Lung (tissue), 12 donors: Measurements from ENCODE around the gene PAFAH1B1. TPM values are rescaled to one million over a fixed set of nuclear protein-coding genes. Genes with fewer than 3 reads are reported as not detected.

Experiments
- ATAC-seq: fragments of 200-7000 bp; cut with Tn5 transposase; one replicate; pipeline ENCODE4 v1.9.1; 2020; ENCODE audit warnings: moderate number of reproducible peaks; ENCODE audit not compliant: insufficient read depth, low FRiP score
- DNase-seq, 3 donors: peaks; one replicate each; pipeline ENCODE4 v3.0.0-alpha.2; 2013 to 2017
- H3K27ac ChIP-seq, 2 donors: one replicate each; pipeline ENCODE4 v1.5.1; 2013; ENCODE audit warnings: mild to moderate bottlenecking in 2 of 2, moderate library complexity in 2 of 2, control low read depth in 1 of 2, inconsistent platforms in 1 of 2, low read depth in 1 of 2, low read length in 1 of 2
- H3K27me3 ChIP-seq, 3 donors: one replicate each; pipeline ENCODE4 v1.5.1; 2013; ENCODE audit warnings: low read length in 2 of 3; ENCODE audit not compliant: control insufficient read depth in 3 of 3, insufficient read depth in 3 of 3
- H3K36me3 ChIP-seq, 4 donors: one replicate each; pipeline ENCODE4 v1.5.1; 2013; ENCODE audit warnings: low read length in 4 of 4, mild to moderate bottlenecking in 1 of 4, moderate library complexity in 1 of 4; ENCODE audit not compliant: control insufficient read depth in 4 of 4, insufficient read depth in 4 of 4
- H3K4me1 ChIP-seq, 5 donors: one replicate each; pipeline ENCODE4 v1.5.1; 2013; ENCODE audit warnings: low read length in 5 of 5, mild to moderate bottlenecking in 2 of 5, moderate library complexity in 1 of 5; ENCODE audit not compliant: control insufficient read depth in 5 of 5, insufficient read depth in 5 of 5
- H3K4me3 ChIP-seq: one replicate; pipeline ENCODE4 v1.5.1; 2013; ENCODE audit warnings: mild to moderate bottlenecking, control low read depth, moderate library complexity
- H3K9ac ChIP-seq, 2 donors: one replicate each; pipeline ENCODE4 v1.5.1; 2013; ENCODE audit warnings: low read length in 2 of 2, control low read depth in 1 of 2; ENCODE audit not compliant: insufficient read depth in 1 of 2
- H3K9me3 ChIP-seq, 4 donors: one replicate each; pipeline ENCODE4 v1.5.1; 2013; ENCODE audit warnings: low read length in 3 of 4, mild to moderate bottlenecking in 1 of 4, moderate library complexity in 1 of 4; ENCODE audit not compliant: control insufficient read depth in 4 of 4, insufficient read depth in 3 of 4
- WGBS, 2 donors: extraction: QIAGEN DNeasy Blood & Tissue Kit; methylation state at CpG; one replicate each; pipeline ENCODE4 v1.1.7; 2013; 5-methylcytosine and 5-hydroxymethylcytosine counted together
- polyA plus RNA-seq, 2 donors: library from polyadenylated mRNA; stranded (reverse); fragments of 200-250 nt; gene quantifications; one replicate each; pipeline ENCODE4 v1.2.1, GENCODE V29; 2013
- total RNA-seq, 2 donors: library from RNA; depleted of rRNA in 1 of 2; stranded (reverse); fragments of >200 nt in 1 of 2; gene quantifications; one replicate each; pipeline ENCODE4 v1.2.1, GENCODE V29; 2014 to 2021
- TF ChIP-seq, protein P1 (sequence below): IDR thresholded peaks from 2 replicates; pipeline ENCODE4 v1.5.1; 2012; ENCODE audit warnings: mild to moderate bottlenecking; ENCODE audit errors: control extremely low read depth, extremely low read depth
- donor health status: control.
- donor health status: control.
- donor health status: Bipolar disorder and iron deficiency.
- donor health status: healthy.
- donor health status: DM: yes; HTN: yes; CAD: no.

The PAFAH1B1 gene
- total and polyA plus RNA-seq, 4 donors = 53.4 to 182 (median 85.5) TPM

DNA sequence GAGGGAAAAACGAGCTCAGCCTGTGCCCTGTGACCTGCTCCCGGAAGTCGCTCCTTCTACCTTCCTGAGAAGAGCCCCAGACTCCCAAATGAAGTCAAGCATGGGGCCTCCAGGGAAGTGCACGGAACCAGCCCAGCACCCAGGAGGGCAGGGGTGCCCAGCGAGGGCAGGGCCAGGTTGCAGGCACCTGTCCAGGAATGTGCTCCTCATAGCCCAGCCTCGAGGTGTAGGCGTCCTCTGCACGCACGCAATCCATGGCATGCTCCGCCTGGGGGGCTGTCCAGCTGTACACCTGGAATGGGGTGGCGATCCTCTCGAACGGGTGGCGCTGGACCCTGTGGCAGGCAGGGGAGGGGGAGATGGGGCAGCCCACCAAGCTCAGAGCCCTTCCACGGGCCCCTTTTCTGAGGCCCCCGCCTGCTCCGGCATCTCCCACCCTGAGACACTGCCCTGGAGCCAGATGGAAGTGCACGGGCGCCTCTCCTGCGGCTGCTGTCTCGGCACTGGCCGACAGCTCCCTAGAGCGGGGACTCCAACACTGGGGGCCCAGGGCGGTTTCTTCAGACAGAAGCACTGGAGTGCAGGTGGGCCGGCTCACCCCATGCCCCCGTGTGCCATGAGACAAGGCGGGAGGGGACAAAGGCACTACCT, 107.2 kb downstream of the PAFAH1B1 start:
- TF ChIP-seq, protein P1, sequence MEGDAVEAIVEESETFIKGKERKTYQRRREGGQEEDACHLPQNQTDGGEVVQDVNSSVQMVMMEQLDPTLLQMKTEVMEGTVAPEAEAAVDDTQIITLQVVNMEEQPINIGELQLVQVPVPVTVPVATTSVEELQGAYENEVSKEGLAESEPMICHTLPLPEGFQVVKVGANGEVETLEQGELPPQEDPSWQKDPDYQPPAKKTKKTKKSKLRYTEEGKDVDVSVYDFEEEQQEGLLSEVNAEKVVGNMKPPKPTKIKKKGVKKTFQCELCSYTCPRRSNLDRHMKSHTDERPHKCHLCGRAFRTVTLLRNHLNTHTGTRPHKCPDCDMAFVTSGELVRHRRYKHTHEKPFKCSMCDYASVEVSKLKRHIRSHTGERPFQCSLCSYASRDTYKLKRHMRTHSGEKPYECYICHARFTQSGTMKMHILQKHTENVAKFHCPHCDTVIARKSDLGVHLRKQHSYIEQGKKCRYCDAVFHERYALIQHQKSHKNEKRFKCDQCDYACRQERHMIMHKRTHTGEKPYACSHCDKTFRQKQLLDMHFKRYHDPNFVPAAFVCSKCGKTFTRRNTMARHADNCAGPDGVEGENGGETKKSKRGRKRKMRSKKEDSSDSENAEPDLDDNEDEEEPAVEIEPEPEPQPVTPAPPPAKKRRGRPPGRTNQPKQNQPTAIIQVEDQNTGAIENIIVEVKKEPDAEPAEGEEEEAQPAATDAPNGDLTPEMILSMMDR = no peak
- ATAC-seq (no peak), DNase-seq (no peak)

DNA sequence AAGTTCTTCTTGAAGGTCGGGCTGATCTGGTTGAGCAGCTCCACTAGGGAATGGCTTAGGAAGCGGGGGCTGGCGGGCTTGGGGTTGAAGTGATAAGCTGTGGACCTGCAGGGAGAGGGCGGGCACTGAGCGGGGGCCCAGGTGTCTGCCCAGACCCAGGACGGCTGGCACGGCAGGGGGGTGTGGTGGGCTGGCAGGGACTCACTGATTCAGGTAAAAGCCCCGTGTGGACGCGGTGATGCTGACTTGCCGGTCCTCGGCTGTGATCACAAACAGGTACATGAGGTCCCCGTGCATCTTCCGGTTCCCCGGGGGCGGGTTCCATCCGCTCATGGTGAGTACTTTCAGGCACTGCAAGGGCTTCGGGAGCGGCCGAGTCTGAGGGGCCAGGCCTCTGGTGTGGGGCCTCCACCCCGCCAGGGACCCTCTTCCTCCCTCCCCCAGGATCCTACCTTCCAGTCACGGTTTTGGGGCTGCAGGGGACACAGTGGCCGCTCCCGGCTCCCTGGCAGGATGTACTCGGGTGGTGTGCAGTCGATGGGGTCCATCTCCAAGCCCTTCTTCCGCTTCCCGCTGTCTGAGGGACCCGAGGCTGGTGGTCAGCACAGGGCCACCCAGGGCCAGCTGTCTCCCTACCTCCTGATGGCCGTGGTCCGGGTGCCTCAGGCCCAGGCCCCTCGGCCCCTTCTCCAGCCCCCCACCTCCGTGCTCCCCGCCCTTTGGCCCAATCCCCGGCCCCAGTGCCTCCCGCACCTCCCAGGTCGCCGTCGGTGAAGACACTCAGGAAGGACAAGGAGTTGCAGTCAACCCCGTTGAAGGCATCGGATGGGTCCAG, 107.9 kb downstream of the PAFAH1B1 start:
- H3K36me3 ChIP-seq = peaks cover 7 to 64% (median 21%) of the 10 kb centered on the region in 4 donors
- DNase-seq (no peak), ATAC-seq (no peak)
- no peaks in the 10 kb centered on the region for H3K4me1 ChIP-seq
- no peaks in the 10 kb centered on the region for H3K9me3 ChIP-seq
- H3K9ac ChIP-seq = no peak overlapping the region
- WGBS, 2 donors = 95 to 96% methylated on average over 37 to 41 of the region's 41 CpGs
- no peak overlapping the region for H3K27ac ChIP-seq
- TF ChIP-seq, protein P1 = no peak
- no peaks in the 10 kb centered on the region for H3K27me3 ChIP-seq
- H3K4me3 ChIP-seq = no peak overlapping the region

More for the DNA sequence above, 107.2 kb downstream of the PAFAH1B1 start:
- Histone ChIP-seq H3K4me1 (no peaks in the 10 kb centered on the region), H3K4me3 (no peak overlapping the region), H3K36me3 (peaks cover 7 to 72% (median 25%) of the 10 kb centered on the region in 4 donors), H3K27ac (no peak overlapping the region), H3K27me3 (no peaks in the 10 kb centered on the region), H3K9me3 (no peaks in the 10 kb centered on the region), H3K9ac (no peak overlapping the region)
- whole genome bisulfite sequencing, 2 donors = 91 to 95% methylated on average over 27 of the region's 27 CpGs

DNA sequence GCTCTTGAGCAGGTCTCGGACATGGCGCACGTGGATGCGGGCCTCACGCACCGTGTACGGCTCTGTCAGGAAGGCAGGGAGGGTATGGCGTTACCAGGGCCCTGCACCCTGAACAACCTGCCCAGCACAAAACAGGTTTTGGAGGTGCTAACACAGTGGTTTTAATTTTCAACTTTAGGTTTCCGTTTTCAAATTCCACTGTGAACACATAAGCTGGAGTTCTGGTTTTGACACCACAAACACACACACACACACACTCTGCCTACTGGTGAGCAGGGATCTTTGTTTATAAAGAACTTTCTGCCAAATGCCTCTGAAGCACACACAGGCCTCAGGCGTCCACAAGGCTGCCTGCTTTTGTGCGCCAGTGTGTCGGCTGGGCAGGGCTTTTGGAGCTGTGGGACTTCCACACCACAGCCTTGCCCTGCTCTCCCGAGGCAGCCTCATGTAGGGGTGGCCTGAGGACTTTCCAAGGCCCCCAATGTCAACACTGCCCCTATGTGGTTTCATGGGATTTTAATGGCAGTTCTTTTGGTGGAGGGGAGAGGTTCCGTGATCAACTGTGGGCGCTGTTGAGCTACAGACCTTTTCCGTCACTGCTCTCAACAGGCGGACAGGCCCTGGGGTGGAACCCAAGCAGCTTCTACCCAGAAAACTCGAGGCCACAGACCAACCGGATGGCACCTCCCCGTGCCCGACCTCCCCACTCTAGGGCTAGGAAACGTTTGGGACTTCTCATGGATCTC, 108.7 kb downstream of the PAFAH1B1 start:
- Histone ChIP-seq H3K36me3 (peaks cover 7 to 57% (median 20%) of the 10 kb centered on the region in 4 donors), H3K9ac (no peak overlapping the region), H3K27ac (no peak overlapping the region), H3K9me3 (no peaks in the 10 kb centered on the region), H3K4me3 (no peak overlapping the region), H3K27me3 (no peaks in the 10 kb centered on the region), H3K4me1 (no peaks in the 10 kb centered on the region)
- DNase-seq (no peak), ATAC-seq (no peak)
- TF ChIP-seq, protein P1 = no peak
- WGBS, 2 donors = 89 to 92% methylated on average over 22 of the region's 22 CpGs
